ENCODE data around the gene NPIPA5. TPM values are rescaled to one million over a fixed set of nuclear protein-coding genes. Genes with fewer than 3 reads are reported as not detected.
A peak's percentile ranks its signal among the peaks of the same experiment; 100 is the strongest.
"Not testable (repeated sequence)": the region's sequence is repeated elsewhere in the genome, so short reads cannot be mapped to it uniquely, and the experiment has no call there.

The NPIPA5 gene
- total RNA-seq, 2 donors from 2014 or later: 6.5 to 13.2 TPM

- H3K27me3 ChIP-seq: no peaks in the 10 kb centered on the region
- TF ChIP-seq CTCF (IDR thresholded peaks at IDR 0.05) (no peak), POLR2A (IDR thresholded peaks at IDR 0.05) (no peak)
- H3K27ac ChIP-seq: peak overlapping the region; percentile 48 to 97 (median 96)
- WGBS, 2 donors: 28 to 38% methylated on average over 11 of the region's 11 CpGs
- DNase-seq: peak; percentile 46 to 73 (median 54)
- H3K4me1 ChIP-seq: peaks cover 35% of the 10 kb centered on the region
- H3K4me3 ChIP-seq: no peak overlapping the region
- intact Hi-C loops (cut with DNase I): no loop called here
- peaks cover 0 to 3% of the 10 kb centered on the region in 2 donors for H3K36me3 ChIP-seq (replicated peaks in 1 of 2; ENCODE audit: insufficient read depth in 1 of 2, low read depth in 2 of 2)
- ATAC-seq: peak; percentile 28
- H3K9me3 ChIP-seq: no peaks in the 10 kb centered on the region
Observed at GRCh38 chr16:15396948-15397594, 19.0 kb upstream of the NPIPA5 start.

- H3K4me1 ChIP-seq: peaks cover 35% of the 10 kb centered on the region
- intact Hi-C loops (cut with DNase I); H3K27me3 ChIP-seq; H3K9me3 ChIP-seq; H3K36me3 ChIP-seq (replicated peaks in 1 of 2; ENCODE audit: insufficient read depth in 1 of 2, low read depth in 2 of 2); ATAC-seq: not testable (repeated sequence)
- WGBS, 2 donors: 6 to 22% methylated on average over 6 to 7 of the region's 8 CpGs
- DNase-seq: peak in 2 of 4 donors; percentile 20 to 29
- H3K4me3 ChIP-seq: peak overlapping the region; percentile 32 to 50
- peak overlapping the region; percentile 94 to 97 (median 96) for H3K27ac ChIP-seq
Observed at GRCh38 chr16:15396509-15396829, 18.4 kb upstream of the NPIPA5 start.

DNA sequence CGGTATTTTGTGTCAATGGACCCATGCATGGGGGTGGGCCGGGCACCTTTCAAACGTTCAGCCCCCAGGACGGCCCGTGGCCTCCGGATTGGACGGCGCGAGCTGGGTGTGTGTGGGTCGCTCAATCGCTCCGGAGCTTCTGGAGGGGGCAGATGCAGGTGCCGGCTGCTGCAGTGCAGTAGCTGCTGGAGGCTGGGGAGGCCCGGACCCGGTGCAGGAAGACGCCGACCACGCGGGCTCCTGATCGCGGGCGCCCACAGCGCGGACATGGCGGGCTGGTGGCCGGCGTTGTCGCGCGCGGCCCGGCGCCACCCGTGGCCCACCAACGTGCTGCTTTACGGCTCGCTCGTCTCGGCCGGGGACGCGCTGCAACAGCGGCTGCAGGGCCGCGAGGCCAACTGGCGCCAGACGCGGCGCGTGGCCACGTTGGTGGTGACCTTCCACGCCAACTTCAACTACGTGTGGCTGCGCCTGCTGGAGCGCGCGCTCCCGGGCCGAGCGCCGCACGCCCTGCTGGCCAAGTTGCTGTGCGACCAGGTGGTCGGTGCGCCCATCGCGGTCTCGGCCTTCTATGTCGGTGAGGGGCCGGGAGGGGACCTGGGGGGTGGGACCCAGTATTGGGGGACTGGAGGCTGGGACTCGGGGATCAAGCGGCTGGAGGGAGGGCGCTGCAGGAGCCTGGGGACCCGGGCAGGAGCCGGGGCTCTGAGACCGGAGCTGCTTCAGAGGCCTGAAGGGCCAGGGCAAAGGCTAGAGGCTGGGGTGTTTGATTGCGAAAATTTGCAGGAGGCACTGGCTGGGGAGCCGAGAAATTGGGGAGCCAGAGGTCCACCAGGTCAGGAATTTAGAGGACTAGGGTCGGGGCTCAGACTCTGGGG is 17.8 kb upstream of the NPIPA5 start, which contains the start of gene MPV17L:
Gene MPV17L, plus strand, starts transcription at position 124 of the 878 bp plus-strand sequence. Its CDS starts 144 bp downstream, at position 268.
- DNase-seq: peak; percentile 82 to 92 (median 88)

GRCh38 chr16:15393025-15393424 is 14.9 kb upstream of the NPIPA5 start:
- not testable (repeated sequence) for ATAC-seq, H3K4me3 ChIP-seq
- WGBS, 2 donors: 87 to 92% methylated on average over 6 to 8 of the region's 8 CpGs

More for the DNA sequence above, 17.8 kb upstream of the NPIPA5 start, which contains the start of gene MPV17L:
- H3K9me3 ChIP-seq; H3K27me3 ChIP-seq; intact Hi-C loops (cut with DNase I); H3K36me3 ChIP-seq (replicated peaks in 1 of 2; ENCODE audit: insufficient read depth in 1 of 2, low read depth in 2 of 2): not testable (repeated sequence)
- peak within 1 kb of the TSS; percentile 94 to 97 (median 96) for H3K27ac ChIP-seq
- ATAC-seq: peak; percentile 74
- H3K4me1 ChIP-seq: peaks cover 35% of the 10 kb centered on the region
- WGBS, 2 donors: 2 to 3% methylated on average over 15 to 72 of the region's 79 CpGs
- TF ChIP-seq POLR2A (IDR thresholded peaks at IDR 0.05) (peak; percentile 83 to 93 (median 86)), CTCF (IDR thresholded peaks at IDR 0.05) (peak in 1 of 7 experiments; percentile 14)
- H3K4me3 ChIP-seq: peak within 1 kb of the TSS; percentile 32 to 50

DNA sequence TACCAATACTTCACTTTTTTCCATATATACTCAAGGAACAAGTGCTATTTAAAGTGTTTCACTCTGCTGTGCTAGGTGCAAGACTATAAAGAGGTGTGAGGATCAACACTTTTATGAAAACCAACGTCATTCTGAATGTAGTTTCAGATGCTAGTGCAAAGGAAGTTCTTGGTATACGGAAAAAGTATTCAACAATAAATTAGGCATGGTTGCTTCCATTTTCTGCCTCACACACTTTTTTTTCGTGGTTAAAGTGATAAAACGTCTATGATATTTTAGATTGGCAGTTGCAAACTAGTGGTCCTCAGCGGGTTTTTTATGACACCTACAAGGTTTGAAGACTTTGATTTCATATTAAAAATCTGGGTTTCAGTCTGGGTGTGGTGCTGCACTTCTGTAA is 11.8 kb upstream of the NPIPA5 start:
- H3K4me3 ChIP-seq; DNase-seq; H3K27me3 ChIP-seq; H3K4me1 ChIP-seq; intact Hi-C loops (cut with DNase I); ATAC-seq; H3K36me3 ChIP-seq (replicated peaks in 1 of 2; ENCODE audit: insufficient read depth in 1 of 2, low read depth in 2 of 2); H3K27ac ChIP-seq; H3K9me3 ChIP-seq: not testable (repeated sequence)
- 81 to 84% methylated on average over 5 of the region's 5 CpGs for WGBS, 2 donors

More at GRCh38 chr16:15393025-15393424, 14.9 kb upstream of the NPIPA5 start:
- H3K4me1 ChIP-seq: peaks cover 14% of the 10 kb centered on the region
- H3K27me3 ChIP-seq; intact Hi-C loops (cut with DNase I); H3K27ac ChIP-seq; H3K9me3 ChIP-seq; H3K36me3 ChIP-seq (replicated peaks in 1 of 2; ENCODE audit: insufficient read depth in 1 of 2, low read depth in 2 of 2); DNase-seq: not testable (repeated sequence)

- H3K4me3 ChIP-seq; ATAC-seq; H3K9me3 ChIP-seq; intact Hi-C loops (cut with DNase I); DNase-seq; H3K36me3 ChIP-seq (replicated peaks in 1 of 2; ENCODE audit: insufficient read depth in 1 of 2, low read depth in 2 of 2); H3K4me1 ChIP-seq; H3K27me3 ChIP-seq: not testable (repeated sequence)
- WGBS, 2 donors: 53 to 54% methylated on average over 6 of the region's 6 CpGs
- peak overlapping the region; percentile 18 to 62 (median 60) for H3K27ac ChIP-seq
Observed at GRCh38 chr16:15388060-15388459, 10.0 kb upstream of the NPIPA5 start.

DNA sequence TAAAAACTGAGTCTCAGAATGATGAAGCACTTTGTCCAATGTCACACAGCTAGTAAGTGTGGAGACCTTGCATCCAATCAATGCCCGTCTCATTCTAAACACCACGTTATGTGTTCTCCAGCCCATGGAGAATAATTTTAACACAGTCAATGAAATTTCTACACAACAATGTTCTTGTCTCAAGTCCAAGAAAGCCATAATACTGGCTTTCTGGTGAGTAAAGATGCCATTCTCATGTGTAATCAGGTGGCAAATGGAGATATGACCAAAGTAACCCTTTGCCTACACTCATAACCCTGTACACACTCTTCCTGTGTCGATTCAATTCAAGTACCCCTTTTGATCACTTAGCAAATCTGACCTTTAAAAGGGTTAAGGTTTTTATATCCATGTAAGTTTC is 4.7 kb upstream of the NPIPA5 start:
- H3K27me3 ChIP-seq; ATAC-seq; intact Hi-C loops (cut with DNase I): not testable (repeated sequence)

DNA sequence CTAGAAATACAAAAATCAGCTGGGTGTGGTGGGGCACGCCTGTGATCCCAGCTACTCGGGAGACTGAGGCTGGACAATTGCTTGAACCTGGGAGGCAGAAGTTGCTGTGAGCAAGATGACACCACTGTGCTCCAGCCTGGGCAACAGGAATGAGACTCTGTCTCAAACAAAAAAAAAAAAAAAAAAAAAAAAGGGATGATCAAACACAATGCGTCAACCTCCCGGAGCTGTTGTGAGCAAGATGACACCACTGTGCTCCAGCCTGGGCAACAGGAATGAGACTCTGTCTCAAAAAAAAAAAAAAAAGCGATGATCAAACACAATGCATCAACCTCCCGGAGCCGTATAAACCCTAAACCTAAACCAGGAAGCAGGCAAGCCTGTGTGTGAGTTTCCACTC is 20.6 kb downstream of the NPIPA5 start:
- H3K27me3 ChIP-seq; H3K4me3 ChIP-seq; H3K36me3 ChIP-seq (replicated peaks in 1 of 2; ENCODE audit: insufficient read depth in 1 of 2, low read depth in 2 of 2); ATAC-seq; H3K27ac ChIP-seq; DNase-seq; H3K4me1 ChIP-seq; intact Hi-C loops (cut with DNase I); H3K9me3 ChIP-seq: not testable (repeated sequence)
- WGBS, 2 donors: 89 to 92% methylated on average over 4 to 5 of the region's 7 CpGs

More for the DNA sequence above, 4.7 kb upstream of the NPIPA5 start:
- not testable (repeated sequence) for DNase-seq; H3K4me1 ChIP-seq; H3K9me3 ChIP-seq; H3K4me3 ChIP-seq; H3K36me3 ChIP-seq (replicated peaks in 1 of 2; ENCODE audit: insufficient read depth in 1 of 2, low read depth in 2 of 2)
- H3K27ac ChIP-seq: peak overlapping the region in 1 of 4 donors; percentile 45
- 0 to 13% methylated on average over 1 of the region's 3 CpGs for WGBS, 2 donors

DNA sequence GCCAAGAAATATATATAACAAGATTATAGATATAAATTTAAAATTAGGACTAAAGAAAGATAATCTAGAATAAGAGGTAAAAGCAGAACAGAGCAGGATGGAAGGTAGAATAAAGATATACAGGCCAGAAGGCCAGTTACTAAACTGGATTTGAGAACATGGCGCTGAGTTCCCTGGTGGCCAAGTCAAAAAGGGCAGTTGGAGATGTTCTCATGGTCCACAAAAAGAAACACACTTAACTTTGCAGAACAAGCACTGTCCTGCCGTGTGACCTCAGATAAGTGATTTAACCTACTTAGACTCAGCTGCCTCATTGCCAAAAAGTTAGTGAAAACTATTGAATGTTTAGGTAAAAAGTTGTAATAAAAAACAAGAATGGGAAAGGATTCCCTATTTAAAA is 23.2 kb downstream of the NPIPA5 start:
- ATAC-seq; H3K4me1 ChIP-seq; H3K27me3 ChIP-seq; H3K4me3 ChIP-seq; H3K36me3 ChIP-seq (replicated peaks in 1 of 2; ENCODE audit: insufficient read depth in 1 of 2, low read depth in 2 of 2); H3K27ac ChIP-seq; intact Hi-C loops (cut with DNase I); H3K9me3 ChIP-seq; DNase-seq: not testable (repeated sequence)
- WGBS, 2 donors: no CpG with 5 or more reads among the region's 2 CpGs

Data from body of pancreas (tissue), 4 donors.